GM18519 (cell line): ENCODE measurements around the gene POU2F3.

Source experiments
- ATAC-seq: cut with Tn5 transposase; IDR thresholded peaks from one replicate; pipeline ENCODE4 v1.9.1; 2021; ENCODE audit warnings: mild to moderate bottlenecking, moderate library complexity; ENCODE audit not compliant: unreplicated experiment, low FRiP score

The POU2F3 gene

DNA sequence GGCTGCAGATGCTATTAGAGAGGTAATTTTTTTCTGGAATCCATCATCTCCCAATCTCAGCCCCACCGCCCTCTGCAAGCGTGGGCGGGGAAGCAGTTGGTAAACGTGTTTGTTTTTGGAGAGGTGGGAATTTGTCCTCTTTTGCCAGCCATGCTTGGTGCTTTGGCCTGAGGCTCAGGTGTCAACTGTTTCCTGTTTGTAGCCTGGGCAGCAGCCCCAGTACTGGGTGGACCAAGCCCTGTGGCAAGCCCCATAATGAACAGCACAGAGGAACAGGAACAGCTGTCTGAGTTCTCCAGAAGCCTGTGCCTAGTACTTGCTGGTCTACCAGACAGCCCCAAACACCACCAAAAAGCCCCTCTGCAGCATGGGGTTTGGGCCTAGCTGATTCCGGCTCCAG, 39.6 kb downstream of the POU2F3 start:
- no peak for ATAC-seq

DNA sequence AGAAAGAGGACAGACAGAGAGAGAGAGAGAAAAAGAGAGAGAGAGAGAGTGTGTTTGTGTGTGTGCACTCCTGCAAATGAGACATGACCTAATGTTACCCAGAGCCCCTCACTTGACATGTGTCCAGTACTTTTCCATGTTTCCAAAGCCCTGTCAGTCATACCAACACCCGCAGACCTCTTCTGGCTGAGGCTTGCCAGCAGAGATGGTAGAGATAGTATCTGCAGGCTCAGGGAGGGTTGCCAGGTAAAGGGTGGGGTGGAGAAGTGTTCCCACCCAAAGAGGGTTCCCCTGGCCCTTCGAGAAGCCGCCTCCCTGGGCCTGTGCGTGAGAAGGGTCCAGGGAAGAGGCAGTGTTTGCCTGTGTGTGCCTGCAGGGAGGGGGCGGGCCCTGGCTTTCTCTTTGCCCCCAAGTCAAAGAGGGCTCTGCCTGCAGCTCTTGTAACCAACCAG, 40.7 kb downstream of the POU2F3 start:
- ATAC-seq, result no peak

DNA sequence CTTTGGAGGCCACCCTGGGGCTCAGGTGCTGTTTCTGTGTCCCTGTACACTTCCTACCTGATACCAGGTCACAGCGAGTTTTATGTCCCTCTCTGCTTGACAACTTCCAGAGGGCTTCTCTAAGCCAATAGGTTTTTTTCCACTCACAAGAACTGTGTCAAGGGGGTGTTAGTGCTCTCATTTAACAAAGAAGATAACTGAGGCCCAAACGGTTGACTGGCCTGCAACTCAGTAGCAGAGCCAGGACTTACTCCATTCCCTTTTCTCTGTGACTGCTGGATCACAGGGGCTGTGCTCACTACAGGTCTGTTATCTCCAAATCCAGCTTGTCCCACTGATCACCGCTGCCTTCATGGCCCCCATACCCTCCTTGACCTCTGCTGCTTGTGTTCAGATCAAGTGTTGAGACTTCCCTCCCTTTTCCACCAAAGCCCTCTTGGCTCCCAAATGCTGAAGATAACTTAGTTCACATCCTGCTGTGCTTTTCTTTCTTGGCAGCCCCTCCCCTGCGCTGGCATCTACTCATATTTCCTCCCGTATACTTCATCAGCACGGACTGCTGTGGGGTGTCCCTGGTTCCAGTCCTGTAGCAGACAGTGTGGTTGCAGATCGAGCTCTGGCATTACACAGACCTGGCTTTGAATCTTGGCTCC, 41.3 kb downstream of the POU2F3 start:
- ATAC-seq, result no peak

DNA sequence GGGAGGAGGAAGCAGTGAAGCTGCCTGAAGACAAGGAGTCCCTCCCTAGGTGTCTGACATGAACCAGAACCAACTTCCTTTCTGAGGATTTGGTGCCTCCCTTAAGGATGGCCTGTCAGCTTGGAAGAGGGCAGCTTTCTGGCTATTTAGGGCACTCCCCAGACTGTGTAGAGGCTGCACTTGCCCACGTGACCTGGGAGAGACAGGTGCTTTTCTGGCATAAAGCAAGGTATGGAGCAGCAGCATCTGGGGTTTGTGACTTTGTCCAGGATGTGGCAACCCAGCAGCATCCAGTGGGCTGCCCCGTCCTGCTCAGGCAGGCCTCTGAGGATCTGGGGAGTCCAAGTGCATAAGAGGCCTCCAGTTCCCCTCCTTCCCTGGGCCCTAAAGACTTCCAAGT, 43.2 kb downstream of the POU2F3 start:
- no peak for ATAC-seq

DNA sequence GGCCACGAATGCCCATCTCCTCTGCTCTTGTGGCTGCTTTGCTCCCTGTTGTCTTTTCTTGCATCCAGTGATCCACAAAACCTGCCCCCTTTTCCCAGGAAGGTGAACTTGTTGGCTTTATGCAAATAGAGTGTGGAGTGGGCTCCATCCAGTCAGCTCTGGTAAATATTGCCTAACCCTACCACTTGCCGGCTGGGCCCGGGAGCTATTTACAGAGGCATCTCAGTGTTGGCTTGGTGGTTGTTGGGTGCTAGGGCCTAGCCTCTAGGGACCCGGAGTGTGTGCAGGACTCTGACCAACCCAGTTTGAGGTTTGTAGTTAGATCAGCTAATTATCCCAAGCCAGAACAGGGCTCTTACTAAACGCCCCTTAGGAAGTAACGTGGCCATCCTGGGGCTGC, 44.3 kb downstream of the POU2F3 start:
- ATAC-seq, result no peak

DNA sequence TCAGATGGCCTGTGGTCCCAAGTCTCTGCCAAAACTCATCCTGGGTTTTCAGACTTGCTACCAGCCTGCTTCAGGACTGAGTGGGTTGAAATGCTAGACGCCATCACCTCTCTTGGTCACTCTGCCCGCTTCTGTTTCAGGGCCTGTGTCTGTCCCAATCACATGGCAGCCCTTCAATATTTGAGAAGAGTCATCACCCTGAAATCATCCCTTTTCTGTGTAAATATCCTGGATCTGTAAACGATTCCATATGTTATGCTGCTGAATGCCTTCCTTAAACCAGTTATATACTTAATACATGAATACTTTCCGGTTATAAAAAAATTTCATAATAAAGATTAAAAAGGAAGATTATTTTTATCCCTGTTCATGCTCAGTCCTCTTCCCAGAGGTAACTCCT, 45.3 kb downstream of the POU2F3 start:
- ATAC-seq, result no peak

DNA sequence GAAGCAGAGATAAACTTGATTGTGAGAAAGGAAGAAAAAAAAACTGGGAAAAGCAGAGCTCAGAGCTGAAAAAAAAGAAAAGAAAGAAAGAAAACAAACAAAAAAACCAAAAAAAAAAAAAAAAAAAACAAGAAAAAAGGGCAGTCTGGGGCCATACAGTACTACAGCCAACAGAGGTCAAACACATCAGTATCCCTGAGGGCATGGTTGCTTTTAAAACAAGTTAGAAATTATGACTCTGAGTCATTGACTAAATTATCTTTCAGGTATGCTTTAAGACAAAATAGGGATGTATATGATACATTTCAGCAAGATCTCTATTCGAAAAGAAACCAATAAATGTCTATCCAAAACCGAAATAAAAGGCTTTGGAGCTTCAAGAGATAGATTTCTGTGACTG, 48.1 kb downstream of the POU2F3 start:
- ATAC-seq, result no peak

DNA sequence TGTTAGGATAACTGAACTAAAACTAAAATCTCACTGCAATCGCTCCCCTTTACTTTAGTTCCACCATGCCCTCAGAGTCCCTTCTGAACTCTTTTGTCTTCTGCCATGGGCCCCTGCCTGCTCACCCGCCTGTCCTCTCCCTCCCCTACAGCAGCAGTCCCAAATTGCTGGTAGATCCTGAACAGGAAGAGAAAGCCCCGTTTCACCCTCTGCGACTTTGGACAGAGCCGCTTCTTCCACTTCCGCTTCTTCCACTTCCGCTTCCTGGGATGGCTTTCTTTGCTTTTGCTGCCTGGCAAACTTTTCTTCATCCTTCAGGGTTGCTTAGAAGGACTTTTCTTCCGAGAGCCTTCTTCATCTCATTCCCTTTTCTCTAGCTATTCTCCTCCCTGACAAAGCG, 49.5 kb downstream of the POU2F3 start:
- no peak for ATAC-seq

DNA sequence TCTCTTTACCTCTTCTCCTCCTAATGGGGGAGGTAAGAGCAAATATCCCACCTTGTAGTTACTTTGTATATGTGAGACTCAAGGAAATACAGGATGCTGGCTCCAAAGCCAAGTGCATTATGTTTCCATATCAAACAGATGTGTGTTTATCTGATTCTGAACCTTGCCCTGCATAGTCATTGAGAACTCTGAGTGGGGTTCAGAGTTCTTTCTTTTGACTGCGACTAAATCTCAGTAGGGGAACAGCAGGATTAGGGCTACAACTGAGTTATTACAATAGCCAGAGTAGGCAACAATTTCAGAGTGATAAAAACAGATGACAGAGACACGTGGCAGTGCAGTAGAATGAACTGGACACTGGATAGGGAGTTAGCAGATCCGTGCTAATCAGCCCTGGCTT, 51.0 kb downstream of the POU2F3 start:
- ATAC-seq, result no peak

DNA sequence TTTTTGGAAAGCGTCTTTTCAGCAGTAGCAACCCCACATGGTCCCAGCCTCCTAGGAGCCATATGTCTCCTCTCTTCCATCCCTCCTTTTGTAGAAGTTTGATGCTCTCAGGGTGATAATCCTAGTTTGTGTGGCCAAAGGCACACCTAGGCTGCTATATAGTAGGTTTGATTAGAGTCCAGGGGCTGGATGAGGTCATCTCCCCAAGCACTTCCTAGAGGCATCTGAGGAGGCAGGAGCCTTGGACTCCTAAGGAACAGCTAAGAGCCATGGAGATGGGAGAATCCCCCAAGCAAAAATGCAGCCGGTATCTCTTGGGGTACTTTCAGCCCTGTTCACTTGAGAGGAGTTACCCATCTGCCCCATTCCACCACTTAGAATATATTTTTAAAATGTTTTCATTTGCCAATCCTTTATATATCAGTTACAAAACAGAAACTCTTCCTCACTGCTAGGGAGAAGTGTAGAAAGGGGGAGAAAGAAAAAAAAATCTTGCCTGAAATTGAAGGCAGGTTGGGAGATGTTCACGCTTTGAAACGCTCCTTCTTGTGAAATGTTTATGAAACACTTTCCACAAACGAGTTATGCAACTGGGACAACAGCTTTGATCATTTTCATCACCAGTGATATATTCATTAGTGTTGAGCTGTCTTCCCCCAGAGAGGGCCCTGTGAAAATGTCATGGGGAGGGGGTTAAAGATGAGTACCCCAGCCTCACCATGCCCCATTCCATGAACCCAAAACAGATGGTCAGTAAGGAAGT, 53.3 kb downstream of the POU2F3 start:
- ATAC-seq, result no peak

DNA sequence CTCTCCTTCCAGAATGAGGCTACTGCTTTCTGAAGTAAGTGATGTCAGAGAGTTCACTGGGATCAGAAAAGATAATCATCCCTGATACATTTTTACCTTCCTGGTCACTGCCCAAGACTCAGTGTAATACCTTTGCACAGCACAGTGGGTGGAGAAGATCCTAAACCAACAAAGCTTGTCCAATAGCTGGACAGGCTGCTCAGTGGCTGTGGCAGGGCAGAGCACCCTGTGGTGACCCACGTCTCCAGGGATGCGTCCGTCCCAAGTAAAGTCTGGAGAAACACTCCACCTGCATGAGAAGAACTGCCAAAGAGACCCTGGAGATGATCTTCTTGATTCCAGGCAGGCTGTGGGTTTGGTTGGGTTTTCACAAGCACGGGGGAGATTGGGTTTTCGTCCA, 54.2 kb downstream of the POU2F3 start:
- no peak for ATAC-seq

DNA sequence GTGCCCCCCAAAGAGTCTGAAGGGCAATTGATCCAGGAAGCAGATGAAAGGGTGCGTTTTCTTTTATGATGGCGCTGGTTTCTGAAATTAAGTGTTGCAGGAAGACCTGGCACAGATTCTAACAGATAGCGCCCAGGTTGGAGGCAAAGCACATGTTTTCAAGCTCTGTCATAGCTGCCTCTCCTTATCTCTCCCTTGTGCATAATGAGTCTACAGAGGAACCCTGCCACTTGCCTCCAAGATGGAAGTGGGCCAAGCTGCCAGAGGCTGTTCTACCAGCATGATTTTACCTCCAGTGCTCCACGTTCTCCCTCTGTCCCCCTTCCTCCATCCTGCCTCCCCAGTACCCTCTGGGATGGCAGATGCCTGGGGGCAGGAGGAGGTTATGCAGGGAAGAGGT, 55.2 kb downstream of the POU2F3 start:
- no peak for ATAC-seq

DNA sequence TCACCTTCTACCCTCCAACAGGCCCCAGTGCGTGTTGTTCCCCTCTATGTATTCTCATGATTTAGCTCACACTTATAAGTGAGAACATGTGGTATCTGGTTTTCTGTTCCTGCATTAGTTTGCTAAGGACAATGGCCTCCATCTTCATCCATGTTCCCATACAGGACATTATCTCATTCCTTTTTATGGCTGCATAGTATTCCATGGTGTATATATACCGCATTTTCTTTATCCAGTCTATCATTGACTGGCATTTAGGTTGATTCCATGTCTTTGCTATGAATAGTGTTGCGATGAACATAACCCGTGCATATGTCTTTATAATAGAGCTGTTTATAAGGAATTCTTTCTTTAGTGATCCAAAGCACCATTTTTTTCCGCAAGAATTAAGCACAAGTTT, 56.6 kb downstream of the POU2F3 start:
- ATAC-seq, result no peak

DNA sequence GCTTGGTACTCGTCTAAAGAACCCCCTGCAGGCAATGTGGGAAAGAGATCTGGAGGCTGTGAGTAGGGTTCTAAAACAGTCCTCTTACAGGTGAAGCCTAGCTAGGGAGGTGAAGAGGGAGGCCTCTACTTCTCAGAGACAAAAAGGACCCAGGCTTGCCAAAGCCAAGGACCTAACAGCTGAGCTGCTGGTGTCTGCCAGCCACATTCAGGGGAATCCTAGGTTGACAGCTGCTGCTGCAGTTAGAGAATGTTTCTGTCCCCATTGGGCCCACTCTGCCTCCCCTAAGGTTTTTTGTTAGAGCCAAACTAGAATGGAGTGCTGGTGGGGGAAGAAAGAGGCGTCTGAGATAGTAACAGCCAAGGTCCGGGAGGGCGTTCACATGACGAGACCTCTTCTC, 58.5 kb downstream of the POU2F3 start:
- ATAC-seq, result no peak

DNA sequence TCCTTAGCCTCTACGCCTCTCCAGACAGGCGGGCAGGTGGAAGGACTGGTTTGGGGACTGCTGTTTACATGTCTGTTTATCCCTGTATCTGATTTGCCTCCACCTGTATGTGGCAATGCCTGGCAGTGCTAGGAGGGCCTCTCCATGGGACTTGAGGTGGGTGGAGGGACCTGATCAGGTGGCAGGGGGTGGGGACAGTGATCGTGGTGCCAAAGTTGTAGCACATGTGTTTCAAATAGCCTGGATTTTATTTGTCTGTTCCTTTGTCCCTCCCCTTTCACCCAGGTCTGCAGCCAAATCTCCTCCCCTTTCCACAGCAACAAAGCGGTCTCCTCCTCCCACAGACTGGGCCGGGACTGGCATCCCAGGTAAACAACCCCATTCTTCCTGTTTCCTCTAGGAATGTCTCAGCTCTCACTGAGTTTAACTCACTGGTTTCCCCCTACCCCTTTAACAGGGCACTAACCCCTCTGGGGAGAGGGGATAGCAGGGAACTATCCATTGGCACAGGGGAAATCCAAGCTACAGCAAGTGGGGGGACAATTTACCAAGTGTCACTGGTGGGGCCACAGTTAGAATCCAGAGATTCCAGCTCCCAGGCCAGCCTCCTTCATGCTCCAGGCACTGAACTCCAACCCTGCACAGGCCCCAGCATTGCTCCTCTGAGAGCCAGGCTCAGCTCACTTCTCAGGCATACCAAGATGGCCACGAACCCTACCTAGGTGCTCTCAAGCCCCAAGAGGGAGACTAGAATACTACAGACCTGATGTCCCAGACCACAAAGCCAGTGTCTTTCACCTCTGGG, 62.3 kb downstream of the POU2F3 start:
- no peak for ATAC-seq

DNA sequence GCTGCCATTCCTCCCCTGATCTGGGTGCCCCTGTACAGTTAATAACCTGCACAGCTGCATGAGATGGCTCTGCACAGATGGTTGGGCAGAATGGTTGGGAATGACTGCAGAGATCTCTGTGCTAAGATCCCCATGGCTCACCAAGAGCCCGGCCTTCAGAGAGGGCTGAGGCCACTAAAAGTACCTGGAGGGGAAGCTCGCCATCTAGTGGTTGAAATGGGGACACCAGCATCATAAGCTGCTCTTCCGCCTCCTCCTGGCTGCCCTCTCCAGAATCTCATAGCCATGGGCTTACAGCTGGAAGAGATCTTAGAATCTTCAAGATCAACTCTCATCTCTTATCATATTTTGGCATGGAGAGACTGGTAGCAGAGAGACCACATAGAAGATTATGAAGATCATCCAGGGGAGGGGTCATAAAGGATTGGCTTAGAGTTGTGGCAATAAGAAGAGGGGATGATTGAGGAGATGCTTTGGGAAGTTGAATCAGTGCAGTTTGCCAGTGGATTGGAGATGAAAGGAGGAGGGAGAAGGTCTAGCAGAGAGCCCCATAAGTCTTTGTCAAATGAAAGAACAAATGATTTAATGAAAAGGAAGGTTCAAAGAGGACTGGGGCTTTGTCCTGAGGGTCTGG, 63.2 kb downstream of the POU2F3 start:
- ATAC-seq, result no peak

DNA sequence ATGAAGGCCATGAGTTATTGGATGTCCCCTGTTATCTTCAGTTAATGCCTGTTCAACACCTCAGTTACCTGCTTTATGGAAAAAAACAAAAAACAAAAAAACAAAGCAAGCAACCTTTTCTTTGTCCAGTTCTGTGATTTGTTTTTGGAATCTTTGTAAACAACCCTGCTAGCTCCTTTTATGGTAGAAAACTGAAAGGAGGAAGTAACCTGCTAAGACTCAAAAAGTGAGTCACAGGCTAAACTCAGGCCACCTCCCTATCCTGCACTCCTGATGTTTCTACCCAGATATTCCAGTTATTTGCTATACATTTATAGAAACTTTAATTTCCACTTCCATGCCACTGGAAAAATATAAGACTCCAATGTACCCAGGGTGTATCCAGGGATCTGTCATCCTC, 64.6 kb downstream of the POU2F3 start:
- no peak for ATAC-seq

DNA sequence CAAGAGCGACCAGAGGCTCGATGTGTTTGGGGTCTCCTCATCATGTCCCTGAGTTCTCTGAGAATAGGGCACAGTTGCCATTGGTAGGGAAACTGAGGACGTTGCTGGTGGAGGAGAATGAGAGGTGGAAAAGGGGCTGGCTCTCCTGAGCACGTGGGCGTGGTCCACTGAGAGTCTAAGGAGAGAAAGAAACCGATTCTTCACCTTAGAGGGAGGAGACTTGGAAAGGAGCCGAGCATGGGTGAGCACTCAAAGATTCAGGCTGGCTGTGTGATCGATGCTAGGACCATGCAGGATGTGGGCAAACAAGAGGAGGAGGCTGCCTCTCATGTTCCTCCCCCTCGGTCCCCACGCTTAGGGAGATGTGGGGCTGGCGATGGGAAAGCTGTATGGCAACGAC, 65.3 kb downstream of the POU2F3 start:
- no peak for ATAC-seq

DNA sequence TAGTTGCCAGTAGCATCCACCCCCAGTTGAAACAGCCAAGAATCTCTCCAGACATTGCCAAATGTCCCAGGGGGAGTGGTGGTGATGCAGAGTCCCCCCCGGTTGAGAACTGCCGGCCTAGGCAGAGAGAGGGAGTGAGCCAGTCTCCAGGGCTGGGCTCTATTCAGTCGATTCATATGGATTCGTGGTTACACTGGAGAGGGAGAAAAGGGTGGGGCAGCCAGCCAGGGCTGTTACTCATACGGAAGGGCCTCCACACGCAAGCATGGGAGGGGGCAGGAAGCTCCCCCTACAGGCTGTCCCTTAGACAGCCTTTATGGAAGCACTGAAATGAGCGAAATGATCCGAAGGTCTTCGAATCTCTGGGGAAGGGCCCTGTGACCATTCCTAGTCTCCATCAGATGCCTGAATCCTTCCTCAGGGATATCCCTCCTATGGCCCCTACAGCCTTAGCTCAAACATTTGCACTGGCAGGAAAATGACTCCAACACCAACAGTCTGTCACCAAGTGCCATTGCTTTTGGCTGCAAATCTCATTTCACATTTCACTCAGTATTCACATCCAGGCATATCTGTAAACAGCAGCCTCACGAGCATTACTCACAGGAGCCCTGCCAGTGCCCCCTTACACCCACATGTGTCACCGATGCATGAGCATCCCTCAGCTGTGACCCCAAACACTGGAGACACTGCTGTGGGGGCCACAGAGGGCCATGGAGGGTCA, 66.7 kb downstream of the POU2F3 start:
- ATAC-seq, result no peak

DNA sequence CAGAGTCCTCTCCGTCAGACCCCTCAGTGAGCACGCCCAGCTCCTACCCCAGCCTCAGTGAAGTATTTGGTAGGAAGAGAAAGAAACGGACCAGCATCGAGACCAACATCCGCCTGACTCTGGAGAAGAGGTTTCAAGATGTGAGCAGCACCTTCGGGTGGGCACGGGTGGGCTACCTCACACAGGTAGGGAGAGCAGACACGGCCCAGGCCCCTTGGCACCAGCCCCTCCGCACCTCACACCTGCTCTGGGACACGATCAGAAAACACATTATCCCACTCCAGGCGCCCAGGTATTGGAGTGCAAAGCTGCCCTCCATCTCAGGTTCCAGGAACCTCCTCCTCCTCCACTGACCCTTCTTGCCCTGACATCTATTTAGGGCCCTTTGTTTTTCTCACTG, 67.5 kb downstream of the POU2F3 start:
- ATAC-seq, result no peak
